ENCODE measurements around the gene IER3. TPM values are rescaled to one million over a fixed set of nuclear protein-coding genes. Genes with fewer than 3 reads are reported as not detected.
"Not testable (repeated sequence)": the region's sequence is repeated elsewhere in the genome, so short reads cannot be mapped to it uniquely, and the experiment has no call there.

Gene IER3
- total RNA-seq, 2 experiments from 2014 or later, result 76.6 to 82.9 TPM

DNA sequence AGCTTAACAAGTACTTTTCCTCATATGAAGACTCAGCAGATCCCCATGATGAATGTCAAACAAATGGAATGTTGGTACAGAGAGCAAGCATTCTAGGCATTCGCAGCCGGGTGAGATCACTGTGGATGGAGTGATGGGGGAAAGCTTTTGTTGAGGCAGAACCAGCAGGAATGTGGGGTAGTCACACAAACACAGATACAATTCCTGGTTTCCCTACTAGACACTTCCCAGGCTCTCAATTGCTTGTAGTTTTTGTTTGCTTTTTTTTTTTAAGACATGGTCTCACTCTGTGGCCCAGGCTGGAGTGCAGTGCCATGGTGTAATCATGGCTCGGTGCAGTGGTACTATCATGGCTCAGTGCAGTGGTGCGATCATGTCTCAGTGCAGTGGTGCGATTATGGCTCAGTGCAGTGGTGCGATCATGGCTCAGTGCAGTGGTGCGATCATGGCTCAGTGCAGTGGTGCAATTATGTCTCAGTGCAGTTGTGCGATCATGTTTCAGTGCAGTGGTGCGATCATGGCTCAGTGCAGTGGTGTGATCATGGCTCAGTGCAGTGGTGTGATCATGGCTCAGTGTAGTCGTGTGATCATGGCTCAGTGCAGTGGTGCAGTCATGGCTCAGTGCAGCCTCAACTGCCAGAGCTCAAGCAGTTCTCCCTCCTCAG, 15.4 kb upstream of the IER3 start:
- H3K27ac Mint-ChIP-seq, result no peak overlapping the region
- no peaks in the 10 kb centered on the region for H3K9me3 Mint-ChIP-seq (ENCODE audit: insufficient read depth)
- no peaks in the 10 kb centered on the region for H3K27me3 Mint-ChIP-seq (ENCODE audit: low read depth)
- ChIA-PET POLR2A (interaction anchor here (0.5 to 0.6 kb wide), 2 partner anchors 34 to 839 kb away, joined by 3 to 6 read pairs; no protein-coding TSS in a partner anchor), CTCF (interaction anchor here (0.6 to 1.6 kb wide), 5 partner anchors 13 to 60 kb away, joined by 3 to 8 read pairs (median 4); no protein-coding TSS in a partner anchor)
- H3K4me1 Mint-ChIP-seq (ENCODE audit: low read depth), result peaks cover 48% of the 10 kb centered on the region
- no peak overlapping the region for H3K4me3 Mint-ChIP-seq
- DNase-seq, result no peak
- no peak for ATAC-seq
- peaks cover 7% of the 10 kb centered on the region for H3K36me3 Mint-ChIP-seq (ENCODE audit: low read depth)

GRCh38 chr6:30757261-30757904, 13.0 kb upstream of the IER3 start:
- Mint-ChIP-seq H3K4me3 (no peak overlapping the region), H3K4me1 (ENCODE audit: low read depth) (peaks cover 35% of the 10 kb centered on the region), H3K27ac (no peak overlapping the region), H3K9me3 (ENCODE audit: insufficient read depth) (no peaks in the 10 kb centered on the region), H3K27me3 (ENCODE audit: low read depth) (no peaks in the 10 kb centered on the region), H3K36me3 (ENCODE audit: low read depth) (peaks cover 3% of the 10 kb centered on the region)
- DNase-seq (no peak), ATAC-seq (no peak)
- ChIA-PET CTCF (interaction anchor here (0.6 to 1.9 kb wide), 5 partner anchors 9 to 224 kb away, joined by 3 to 7 read pairs (median 3); no protein-coding TSS in a partner anchor), POLR2A (interaction anchor here (1.3 kb wide), 1 partner anchor 25 kb away, joined by 3 read pairs; no protein-coding TSS in a partner anchor)

GRCh38 chr6:30756405-30757003, 12.2 kb upstream of the IER3 start:
- H3K36me3 Mint-ChIP-seq (ENCODE audit: low read depth); H3K27ac Mint-ChIP-seq; POLR2A ChIA-PET; H3K27me3 Mint-ChIP-seq (ENCODE audit: low read depth); DNase-seq; H3K9me3 Mint-ChIP-seq (ENCODE audit: insufficient read depth); ATAC-seq; H3K4me3 Mint-ChIP-seq: not testable (repeated sequence)
- H3K4me1 Mint-ChIP-seq (ENCODE audit: low read depth), result peaks cover 32% of the 10 kb centered on the region
- CTCF ChIA-PET, result interaction anchor here (0.8 to 2.1 kb wide), 3 partner anchors 10 to 26 kb away, joined by 4 to 12 read pairs (median 7); partner anchors contain the start of gene IER3

GRCh38 chr6:30754631-30755030, 10.3 kb upstream of the IER3 start:
- ChIA-PET CTCF (interaction anchor here (0.9 to 2.1 kb wide), 2 partner anchors 10 to 158 kb away, joined by 3 to 12 read pairs; partner anchors contain the start of gene IER3), POLR2A (no interaction called here)
- H3K4me3 Mint-ChIP-seq, result no peak overlapping the region
- H3K4me1 Mint-ChIP-seq (ENCODE audit: low read depth), result peaks cover 28% of the 10 kb centered on the region
- no peak for ATAC-seq
- DNase-seq, result no peak
- H3K27ac Mint-ChIP-seq, result no peak overlapping the region
- H3K36me3 Mint-ChIP-seq (ENCODE audit: low read depth), result no peaks in the 10 kb centered on the region
- no peaks in the 10 kb centered on the region for H3K27me3 Mint-ChIP-seq (ENCODE audit: low read depth)
- H3K9me3 Mint-ChIP-seq (ENCODE audit: insufficient read depth), result no peaks in the 10 kb centered on the region

DNA sequence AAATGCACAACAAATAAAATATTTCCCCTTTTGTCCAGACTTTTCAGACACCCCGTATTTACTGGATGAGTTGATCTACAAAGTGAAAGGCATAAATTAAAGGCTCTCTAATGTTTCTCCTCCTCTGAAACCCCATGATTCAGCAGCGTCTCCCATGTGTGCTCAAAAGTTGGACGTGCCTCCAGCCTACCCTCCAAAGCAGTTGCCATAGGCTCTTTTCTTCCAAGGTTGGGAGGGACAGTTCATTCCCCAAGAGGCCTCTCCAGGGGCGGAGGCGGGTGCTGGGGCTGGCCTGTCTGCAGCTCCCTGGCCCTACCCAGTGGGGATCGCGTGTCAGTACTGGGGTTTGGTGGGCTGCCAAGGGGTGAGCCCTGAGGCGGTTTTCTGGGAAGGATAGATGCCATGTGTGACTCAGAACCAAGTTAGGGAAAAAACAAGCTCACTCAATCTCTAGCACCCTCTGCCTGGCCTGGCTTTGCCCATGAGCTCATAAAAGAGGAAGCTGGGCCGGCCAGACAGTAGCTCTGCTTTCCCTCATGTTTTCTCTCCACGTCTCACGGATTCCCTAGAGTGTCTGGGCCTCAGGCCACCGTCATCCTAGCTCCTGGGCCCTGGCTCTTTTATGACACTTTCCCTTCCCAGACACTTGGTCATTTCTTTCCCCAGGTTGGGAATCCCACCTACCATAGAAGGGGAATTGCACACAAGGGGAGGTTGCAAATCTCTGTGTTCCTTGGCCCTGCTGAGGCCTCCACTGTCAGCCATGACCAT, 8.0 kb upstream of the IER3 start:
- Mint-ChIP-seq H3K4me3 (no peak overlapping the region), H3K27me3 (ENCODE audit: low read depth) (no peaks in the 10 kb centered on the region), H3K9me3 (ENCODE audit: insufficient read depth) (no peaks in the 10 kb centered on the region), H3K27ac (no peak overlapping the region), H3K4me1 (ENCODE audit: low read depth) (peaks cover 30% of the 10 kb centered on the region), H3K36me3 (ENCODE audit: low read depth) (no peaks in the 10 kb centered on the region)
- no peak for DNase-seq
- no peak for ATAC-seq
- POLR2A ChIA-PET, result interaction anchor here (0.7 kb wide), 1 partner anchor 9 kb away, joined by 3 read pairs; no protein-coding TSS in a partner anchor
- CTCF ChIA-PET, result interaction anchor here (1.1 kb wide), 1 partner anchor 21 kb away, joined by 3 read pairs; no protein-coding TSS in a partner anchor

DNA sequence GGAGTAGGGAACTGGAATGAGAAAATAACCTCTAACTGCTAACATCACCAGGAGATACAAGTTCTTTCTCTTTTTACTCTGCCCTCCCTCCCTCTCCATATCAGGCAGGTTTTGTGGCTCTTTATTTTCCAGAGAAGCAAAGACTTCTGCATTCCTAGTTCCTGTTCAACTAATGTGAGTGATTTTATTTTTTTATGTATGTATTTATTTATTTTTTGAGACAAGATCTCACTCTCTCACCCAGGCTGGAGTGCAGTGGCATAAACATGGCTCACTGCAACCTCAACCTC, 6.0 kb upstream of the IER3 start:
- Mint-ChIP-seq H3K27me3 (ENCODE audit: low read depth) (no peaks in the 10 kb centered on the region), H3K4me1 (ENCODE audit: low read depth) (peaks cover 42% of the 10 kb centered on the region), H3K9me3 (ENCODE audit: insufficient read depth) (no peaks in the 10 kb centered on the region), H3K4me3 (no peak overlapping the region), H3K27ac (no peak overlapping the region), H3K36me3 (ENCODE audit: low read depth) (no peaks in the 10 kb centered on the region)
- ChIA-PET POLR2A (no interaction called here), CTCF (no interaction called here)
- no peak for DNase-seq
- ATAC-seq, result no peak

GRCh38 chr6:30749554-30750378, 5.4 kb upstream of the IER3 start:
- Mint-ChIP-seq H3K4me1 (ENCODE audit: low read depth) (peaks cover 46% of the 10 kb centered on the region), H3K36me3 (ENCODE audit: low read depth) (no peaks in the 10 kb centered on the region), H3K27ac (no peak overlapping the region), H3K9me3 (ENCODE audit: insufficient read depth) (no peaks in the 10 kb centered on the region), H3K4me3 (no peak overlapping the region), H3K27me3 (ENCODE audit: low read depth) (no peaks in the 10 kb centered on the region)
- ChIA-PET CTCF (no interaction called here), POLR2A (no interaction called here)
- DNase-seq (no peak), ATAC-seq (no peak)

- Mint-ChIP-seq H3K4me1 (ENCODE audit: low read depth) (peaks cover 50% of the 10 kb centered on the region), H3K27ac (no peak overlapping the region), H3K4me3 (no peak overlapping the region), H3K9me3 (ENCODE audit: insufficient read depth) (no peaks in the 10 kb centered on the region), H3K36me3 (ENCODE audit: low read depth) (peaks cover under 1% of the 10 kb centered on the region), H3K27me3 (ENCODE audit: low read depth) (no peaks in the 10 kb centered on the region)
- ChIA-PET POLR2A (no interaction called here), CTCF (no interaction called here)
- DNase-seq, result no peak
- ATAC-seq, result no peak
Observed at GRCh38 chr6:30748851-30749540, 4.6 kb upstream of the IER3 start.

DNA sequence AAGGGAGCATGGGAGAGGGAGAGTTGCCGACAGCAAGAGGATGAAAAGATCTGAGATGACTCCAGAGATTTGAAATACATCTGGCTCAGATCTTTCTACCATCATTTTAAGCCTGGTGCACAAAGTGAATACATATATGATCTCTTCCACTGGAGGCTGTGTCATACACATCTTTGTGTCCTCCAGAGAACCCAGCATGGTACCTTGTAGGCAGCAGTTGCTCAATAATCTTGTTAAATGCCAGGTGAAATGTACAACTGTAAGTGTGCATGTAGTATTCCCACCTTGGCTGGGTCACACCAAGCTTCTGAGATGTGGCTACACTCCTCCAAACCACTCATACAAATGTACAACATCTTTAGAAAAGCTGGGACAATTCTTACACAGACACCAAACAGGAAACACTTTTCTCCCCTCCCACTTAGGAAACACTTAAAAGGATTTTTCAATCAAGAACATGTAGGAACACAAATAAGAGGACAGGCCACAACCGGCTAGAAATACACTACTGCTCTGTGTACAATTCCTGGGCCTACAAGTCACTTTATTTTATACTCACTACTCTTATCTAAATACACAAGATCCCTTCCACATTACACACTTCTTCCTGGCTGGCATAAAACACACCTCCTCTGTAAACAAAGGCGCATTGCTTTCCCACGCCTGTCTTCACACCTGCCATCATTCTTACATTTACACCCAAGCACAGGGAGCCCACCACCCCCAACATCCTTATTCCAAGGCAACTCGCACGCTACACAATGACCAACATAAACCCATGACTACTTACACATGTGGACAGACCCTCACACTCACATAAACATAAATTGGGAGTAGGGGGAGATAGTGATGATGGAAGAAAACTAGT, 3.8 kb upstream of the IER3 start:
- no peaks in the 10 kb centered on the region for H3K9me3 Mint-ChIP-seq (ENCODE audit: insufficient read depth)
- no peak overlapping the region for H3K27ac Mint-ChIP-seq
- ChIA-PET CTCF (interaction anchor here (1.2 to 2.1 kb wide), 3 partner anchors 21 to 339 kb away, joined by 3 to 8 read pairs (median 6); no protein-coding TSS in a partner anchor), POLR2A (no interaction called here)
- ATAC-seq (no peak), DNase-seq (no peak)
- H3K4me1 Mint-ChIP-seq (ENCODE audit: low read depth), result peaks cover 50% of the 10 kb centered on the region
- H3K27me3 Mint-ChIP-seq (ENCODE audit: low read depth), result no peaks in the 10 kb centered on the region
- no peak overlapping the region for H3K4me3 Mint-ChIP-seq
- H3K36me3 Mint-ChIP-seq (ENCODE audit: low read depth), result peaks cover 9% of the 10 kb centered on the region

- Mint-ChIP-seq H3K27ac (no peak overlapping the region), H3K36me3 (ENCODE audit: low read depth) (peaks cover 14% of the 10 kb centered on the region), H3K9me3 (ENCODE audit: insufficient read depth) (no peaks in the 10 kb centered on the region), H3K4me1 (ENCODE audit: low read depth) (peaks cover 46% of the 10 kb centered on the region), H3K27me3 (ENCODE audit: low read depth) (no peaks in the 10 kb centered on the region), H3K4me3 (no peak overlapping the region)
- ChIA-PET POLR2A (interaction anchor here (1.1 kb wide), 2 partner anchors 15 to 20 kb away, joined by 3 to 7 read pairs; no protein-coding TSS in a partner anchor), CTCF (interaction anchor here (0.7 to 2.1 kb wide), 13 partner anchors 12 to 340 kb away, joined by 3 to 8 read pairs (median 4); no protein-coding TSS in a partner anchor)
- ATAC-seq (no peak), DNase-seq (no peak)
Observed at GRCh38 chr6:30747300-30747687, 2.9 kb upstream of the IER3 start.
